Testis (tissue), 3 donors: ENCODE results near the gene SF3B1. TPM values are rescaled to one million over a fixed set of nuclear protein-coding genes. Genes with fewer than 3 reads are reported as not detected.

ENCODE experiments used
- DNase-seq: peaks from one replicate; pipeline ENCODE4 v3.0.0-alpha.2; 2019
- H3K27ac ChIP-seq, 2 donors: fragments of 200-600 bp; sonication (generic); one replicate each; pipeline ENCODE4 v1.5.1; 2019
- H3K27me3 ChIP-seq: fragments of 200-600 bp; sonication (generic); one replicate; pipeline ENCODE4 v1.5.1; 2019
- H3K36me3 ChIP-seq: fragments of 200-600 bp; sonication (generic); one replicate; pipeline ENCODE4 v1.5.1; 2017; ENCODE audit warnings: low read depth; ENCODE audit errors: missing control alignments
- H3K4me1 ChIP-seq: fragments of 200-600 bp; sonication (generic); one replicate; pipeline ENCODE4 v1.5.1; 2019
- H3K4me3 ChIP-seq, 2 donors: fragments of 200-600 bp; sonication (generic); one replicate each; pipeline ENCODE4 v1.5.1; 2017 to 2019
- H3K9me3 ChIP-seq: fragments of 200-600 bp; sonication (generic); one replicate; pipeline ENCODE4 v1.5.1; 2017
- CTCF ChIP-seq, 3 experiments: fragments of 450-650 bp in 2 of 3; fragments of 200-600 bp in 1 of 3; sonication (generic) in 1 of 3; IDR thresholded peaks; one replicate each; pipeline ENCODE4 v1.5.1; 2016 to 2019; ENCODE audit warnings: antibody characterized with exemption in 3 of 3, mild to moderate bottlenecking in 2 of 3, moderate library complexity in 1 of 3
- POLR2A ChIP-seq: fragments of 450-650 bp; IDR thresholded peaks from one replicate; pipeline ENCODE4 v1.6.1; 2017; ENCODE audit warnings: antibody characterized with exemption, mild to moderate bottlenecking, moderate library complexity
- WGBS, 2 donors: methylation state at CpG; one replicate each; pipeline ENCODE4 v1.1.5; 2018; 5-methylcytosine and 5-hydroxymethylcytosine counted together
- intact Hi-C: fragments of 100-400 bp; cut with DNase I; formaldehyde crosslinking; loops from one replicate; pipeline ENCODE4 v1.15.1; 2023; ENCODE audit warnings: low total_unique reads
- polyA plus RNA-seq: library from polyadenylated mRNA; stranded (reverse); fragments of 350-450 nt; fragmentation: Illumina TruSeq; extraction: RNeasy Lipid Tissue Mini Kit (QIAGEN cat#74804); gene quantifications from one replicate; pipeline ENCODE4 v1.2.3, GENCODE V29; 2014; ENCODE audit warnings: low read depth, low replicate concordance; ENCODE audit not compliant: insufficient read depth
- total RNA-seq, 2 donors: library from RNA; depleted of rRNA; stranded (reverse); fragments of >200 nt; gene quantifications; one replicate each; pipeline ENCODE4 v1.2.3, GENCODE V29; 2016

Gene SF3B1
- total and polyA plus RNA-seq, 3 donors from 2014 or later = 178 to 293 (median 288) TPM

GRCh38 chr2:197369933-197370320, 64.9 kb downstream of the SF3B1 start:
- H3K36me3 ChIP-seq = no peaks in the 10 kb centered on the region
- no peak overlapping the region for H3K27ac ChIP-seq
- 51 to 63% methylated on average over 4 of the region's 4 CpGs for WGBS, 2 donors
- TF ChIP-seq CTCF (IDR thresholded peaks at IDR 0.05) = no peak
- TF ChIP-seq POLR2A = no peak
- H3K4me3 ChIP-seq = peak overlapping the region in 1 of 2 donors; percentile 39
- DNase-seq = no peak
- intact Hi-C loops = no loop called here
- no peaks in the 10 kb centered on the region for H3K4me1 ChIP-seq
- H3K27me3 ChIP-seq = no peaks in the 10 kb centered on the region
- H3K9me3 ChIP-seq = no peaks in the 10 kb centered on the region

- no peak for TF ChIP-seq CTCF (IDR thresholded peaks at IDR 0.05)
- no peak for TF ChIP-seq POLR2A
- no peaks in the 10 kb centered on the region for H3K27me3 ChIP-seq
- H3K36me3 ChIP-seq = no peaks in the 10 kb centered on the region
- H3K27ac ChIP-seq = no peak overlapping the region
- WGBS, 2 donors = 54 to 64% methylated on average over 5 of the region's 5 CpGs
- intact Hi-C loops = no loop called here
- H3K4me1 ChIP-seq = no peaks in the 10 kb centered on the region
- DNase-seq = no peak
- no peaks in the 10 kb centered on the region for H3K9me3 ChIP-seq
- no peak overlapping the region for H3K4me3 ChIP-seq
Measured at GRCh38 chr2:197369228-197369932, 65.4 kb downstream of the SF3B1 start.

GRCh38 chr2:197368412-197368811, 66.4 kb downstream of the SF3B1 start:
- no peak for DNase-seq
- Histone ChIP-seq H3K4me3 (no peak overlapping the region), H3K4me1 (no peaks in the 10 kb centered on the region), H3K36me3 (no peaks in the 10 kb centered on the region), H3K27ac (no peak overlapping the region), H3K9me3 (no peaks in the 10 kb centered on the region), H3K27me3 (no peaks in the 10 kb centered on the region)
- TF ChIP-seq CTCF (IDR thresholded peaks at IDR 0.05) (no peak), POLR2A (no peak)
- WGBS, 2 donors = 87 to 92% methylated on average over 6 of the region's 6 CpGs
- intact Hi-C loops = no loop called here

GRCh38 chr2:197363998-197364397, 70.8 kb downstream of the SF3B1 start:
- no peaks in the 10 kb centered on the region for H3K36me3 ChIP-seq
- WGBS, 2 donors = 66 to 72% methylated on average over 5 of the region's 5 CpGs

More at GRCh38 chr2:197363998-197364397, 70.8 kb downstream of the SF3B1 start:
- intact Hi-C loops = no loop called here
- Histone ChIP-seq H3K27me3 (no peaks in the 10 kb centered on the region), H3K4me3 (no peak overlapping the region), H3K4me1 (no peaks in the 10 kb centered on the region), H3K9me3 (no peaks in the 10 kb centered on the region), H3K27ac (no peak overlapping the region)
- DNase-seq = no peak
- TF ChIP-seq CTCF (IDR thresholded peaks at IDR 0.05) (no peak), POLR2A (no peak)
